Renal cortex interstitium (tissue), 11 donors: ENCODE data around the gene CSK. TPM values are rescaled to one million over a fixed set of nuclear protein-coding genes. Genes with fewer than 3 reads are reported as not detected.

Experiments used
- DNase-seq, 11 donors: peaks; one replicate each; pipeline ENCODE4 v3.0.0-alpha.2; 2013; ENCODE audit warnings: low read depth in 9 of 11, low spot score in 4 of 11; ENCODE audit errors: extremely low read depth in 1 of 11
- polyA plus RNA-seq, 3 donors: library from polyadenylated mRNA; unstranded; fragments of 120-200 nt; gene quantifications; one replicate each; pipeline ENCODE4 v1.2.1, GENCODE V29; 2013; ENCODE audit not compliant: insufficient read length in 3 of 3

Gene CSK
- polyA plus RNA-seq, 3 donors, result 42.2 to 53.4 (median 47.1) TPM

- no peak for DNase-seq
Observed at GRCh38 chr15:74767167-74768098, 14.4 kb upstream of the CSK start.

GRCh38 chr15:74768099-74768770, 13.6 kb upstream of the CSK start:
- DNase-seq, result no peak

DNA sequence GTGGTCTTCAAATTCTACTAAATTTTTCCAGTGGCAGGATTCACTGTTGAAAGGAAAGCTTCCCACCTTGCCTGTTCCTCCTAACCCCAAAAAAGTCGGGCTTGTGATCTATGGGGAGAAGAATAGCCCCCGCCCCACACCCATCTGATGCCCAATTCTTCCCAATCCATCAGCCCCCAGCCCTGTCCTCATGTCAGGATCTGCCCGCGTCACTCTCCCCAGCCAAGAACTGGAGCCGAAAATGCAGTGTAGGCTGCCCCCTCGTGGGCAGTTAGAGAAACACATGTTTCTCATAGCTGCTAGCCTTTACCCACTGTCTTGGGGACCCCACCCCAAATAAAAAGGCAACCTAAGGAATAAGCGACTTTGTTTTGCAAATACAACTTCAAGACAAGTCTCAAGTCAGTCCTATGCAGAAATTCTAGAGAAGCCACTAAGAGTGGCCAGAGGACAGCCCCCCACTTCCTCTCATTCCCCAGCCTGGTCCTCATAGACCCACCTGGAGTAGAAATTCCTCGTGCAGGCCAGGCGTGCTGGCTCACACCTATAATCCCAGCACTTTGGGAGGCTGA, 13.0 kb upstream of the CSK start:
- no peak for DNase-seq

- no peak for DNase-seq
Observed at GRCh38 chr15:74769463-74770025, 12.3 kb upstream of the CSK start.

GRCh38 chr15:74770211-74770903, 11.5 kb upstream of the CSK start:
- DNase-seq, result no peak

GRCh38 chr15:74773329-74773728, 8.6 kb upstream of the CSK start:
- DNase-seq, result no peak

- DNase-seq, result no peak
Observed at GRCh38 chr15:74773731-74774252, 8.1 kb upstream of the CSK start.

- no peak for DNase-seq
Observed at GRCh38 chr15:74775132-74775562, 6.7 kb upstream of the CSK start.

- DNase-seq, result no peak
Observed at GRCh38 chr15:74775894-74776293, 6.0 kb upstream of the CSK start.

DNA sequence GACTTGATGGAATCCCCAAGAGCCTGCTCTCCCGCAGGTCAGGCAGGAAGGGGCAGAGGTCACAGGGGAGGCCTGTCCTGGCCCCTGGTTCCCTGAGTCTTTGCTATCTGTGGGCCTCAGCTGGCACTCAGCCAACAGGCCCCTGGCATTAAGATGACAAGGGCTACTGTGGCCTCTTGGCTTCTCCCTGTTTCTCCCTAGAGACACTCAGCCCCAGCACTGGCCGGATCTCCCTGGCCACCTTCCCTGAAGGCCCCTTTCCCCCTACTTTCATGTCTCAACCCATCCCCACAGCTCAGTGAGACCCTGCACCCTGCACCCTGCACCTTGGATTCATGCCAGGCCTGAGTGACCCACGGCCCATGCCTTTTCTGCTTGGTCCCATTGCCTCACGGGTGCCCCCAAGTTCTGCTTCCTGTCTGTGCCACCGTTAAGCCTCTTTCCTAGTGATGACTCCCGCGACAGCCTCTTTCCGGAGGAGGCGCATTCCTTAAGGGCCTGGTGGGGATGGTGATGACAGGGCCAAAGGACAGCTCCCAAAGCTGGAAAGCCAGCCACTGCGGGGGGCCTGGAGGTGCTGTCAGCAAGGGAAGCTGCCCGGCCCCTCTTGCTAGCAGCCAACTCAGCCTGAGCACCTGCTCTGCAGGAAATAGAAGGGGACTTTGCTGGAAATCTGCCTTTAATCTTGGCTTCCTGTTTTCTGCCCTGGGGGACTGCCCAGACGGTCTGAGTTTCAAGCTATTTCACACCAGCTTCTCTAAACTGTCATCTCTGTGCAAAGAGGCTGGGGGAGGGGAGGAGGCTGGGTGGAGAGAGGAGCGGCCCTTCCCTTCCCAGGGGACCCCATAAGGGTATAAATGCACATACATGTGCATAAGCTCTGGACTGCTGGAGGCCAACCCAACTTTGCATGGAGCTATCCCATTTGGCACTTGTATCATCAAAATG, 4.8 kb upstream of the CSK start:
- DNase-seq, result no peak

DNA sequence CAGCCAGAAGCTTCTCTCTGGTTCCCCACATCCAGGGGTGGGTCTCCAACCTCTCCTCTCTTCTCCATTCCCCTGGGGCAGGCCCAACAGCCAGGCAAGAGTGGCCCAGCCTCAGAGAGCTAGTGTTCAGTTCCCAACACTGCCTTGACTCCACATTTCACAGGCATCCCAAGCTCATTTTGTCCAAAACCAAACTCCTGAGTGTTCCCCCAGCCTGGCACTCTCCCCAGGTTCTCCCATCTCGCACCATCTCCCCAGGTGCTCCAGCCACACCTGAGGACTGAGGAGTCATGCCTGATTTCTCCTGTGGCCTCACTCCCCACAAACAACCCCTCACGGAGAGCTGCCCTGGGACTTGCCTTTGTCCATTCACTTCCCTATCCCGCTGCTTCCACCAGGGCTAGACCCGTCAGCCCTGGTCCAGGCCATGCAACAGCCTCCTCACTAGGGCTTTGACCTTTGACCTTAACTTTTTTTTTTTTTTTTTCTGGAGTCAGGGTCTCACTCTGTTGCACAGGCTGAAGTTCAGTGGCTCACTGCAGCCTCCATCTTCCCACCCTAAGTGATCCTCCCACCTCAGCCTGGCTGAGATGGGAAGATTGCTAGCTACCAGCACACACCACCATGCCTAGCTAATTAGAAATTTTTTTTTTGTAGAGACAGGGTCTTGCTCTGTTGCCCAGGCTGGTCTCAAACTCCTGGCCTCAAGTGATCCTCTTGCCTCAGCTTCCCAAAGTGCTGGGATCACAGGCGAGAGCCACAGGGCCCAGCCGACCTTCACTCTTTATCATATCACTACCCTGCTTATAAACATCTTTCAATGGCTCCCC, 3.9 kb upstream of the CSK start:
- DNase-seq, result no peak

DNA sequence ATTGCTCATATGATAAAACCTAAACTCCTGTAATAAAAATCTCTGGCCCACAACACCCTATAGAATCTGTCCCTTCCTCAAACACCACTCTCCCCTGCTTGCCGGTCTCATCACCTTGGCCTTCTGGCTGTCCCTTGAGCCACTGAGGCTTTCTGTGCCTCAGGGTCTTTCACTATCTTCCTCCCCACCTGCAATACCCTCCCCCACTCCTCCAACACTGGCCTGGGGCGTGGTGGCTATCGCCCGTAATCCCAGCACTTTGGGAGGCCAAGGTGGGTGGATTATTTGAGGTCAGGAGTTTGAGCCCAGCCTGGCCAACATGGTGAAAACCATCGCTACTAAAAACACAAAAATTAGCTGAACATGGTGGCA, 3.3 kb upstream of the CSK start:
- DNase-seq, result no peak

DNA sequence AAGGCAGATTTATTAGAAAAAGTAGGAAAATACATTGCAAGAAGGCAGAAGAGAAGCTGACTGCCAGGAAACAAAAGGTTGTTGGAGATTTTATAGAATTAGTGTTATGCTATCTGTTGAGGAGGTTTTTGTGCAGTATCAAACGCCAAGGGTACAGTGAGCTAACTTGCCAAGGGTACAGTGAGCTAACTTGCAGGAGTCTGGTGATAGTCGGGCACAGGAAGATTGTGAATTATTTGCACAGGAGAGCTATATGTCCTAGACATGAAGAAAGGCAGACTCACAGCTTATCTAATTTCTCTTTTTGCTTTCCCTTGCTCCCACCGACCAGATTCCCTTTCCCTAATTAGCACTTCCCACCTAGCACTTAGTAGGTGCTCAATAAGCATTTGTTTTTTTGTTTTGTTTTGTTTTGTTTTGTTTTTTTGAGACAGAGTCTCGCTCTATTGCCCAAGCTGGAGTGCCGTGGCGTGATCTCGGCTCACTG, 2.7 kb upstream of the CSK start:
- DNase-seq, result no peak

- DNase-seq, result no peak
Observed at GRCh38 chr15:74780523-74781430, 1.1 kb upstream of the CSK start.

DNA sequence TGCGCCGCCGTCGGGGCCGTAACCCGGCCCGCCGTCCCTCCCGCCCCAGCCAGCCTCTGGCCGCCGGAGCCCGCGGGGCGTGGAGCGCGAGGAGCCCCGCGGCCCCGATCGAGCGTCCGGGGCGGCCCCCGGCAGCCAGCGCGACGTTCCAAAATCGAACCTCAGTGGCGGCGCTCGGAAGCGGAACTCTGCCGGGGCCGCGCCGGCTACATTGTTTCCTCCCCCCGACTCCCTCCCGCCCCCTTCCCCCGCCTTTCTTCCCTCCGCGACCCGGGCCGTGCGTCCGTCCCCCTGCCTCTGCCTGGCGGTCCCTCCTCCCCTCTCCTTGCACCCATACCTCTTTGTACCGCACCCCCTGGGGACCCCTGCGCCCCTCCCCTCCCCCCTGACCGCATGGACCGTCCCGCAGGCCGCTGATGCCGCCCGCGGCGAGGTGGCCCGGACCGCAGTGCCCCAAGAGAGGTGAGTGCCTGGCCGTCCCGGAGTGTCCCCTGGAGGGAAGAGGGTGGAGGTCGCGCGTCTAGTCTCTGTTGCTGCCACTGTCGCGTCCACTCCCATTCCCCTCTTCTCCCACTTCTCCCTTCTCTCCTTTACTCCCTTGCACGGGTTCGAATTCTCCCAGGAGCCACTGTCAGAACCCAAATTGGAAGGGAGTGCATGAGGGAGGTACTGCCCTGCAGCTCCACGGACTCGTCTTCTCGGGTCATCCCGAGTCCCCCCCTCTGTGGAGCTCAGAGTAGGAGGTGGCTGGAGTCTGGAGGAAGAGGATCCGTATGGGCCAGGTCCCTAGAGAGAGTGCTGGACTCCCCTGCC, 585 bp downstream of the CSK start:
- DNase-seq, result no peak
